Astrocyte of the hippocampus (primary cell): ENCODE results near the gene MEGF6.

Experiments
- DNase-seq: peaks from one replicate; pipeline ENCODE4 v3.0.0; 2011; ENCODE audit warnings: low read depth, low spot score

The MEGF6 gene

DNA sequence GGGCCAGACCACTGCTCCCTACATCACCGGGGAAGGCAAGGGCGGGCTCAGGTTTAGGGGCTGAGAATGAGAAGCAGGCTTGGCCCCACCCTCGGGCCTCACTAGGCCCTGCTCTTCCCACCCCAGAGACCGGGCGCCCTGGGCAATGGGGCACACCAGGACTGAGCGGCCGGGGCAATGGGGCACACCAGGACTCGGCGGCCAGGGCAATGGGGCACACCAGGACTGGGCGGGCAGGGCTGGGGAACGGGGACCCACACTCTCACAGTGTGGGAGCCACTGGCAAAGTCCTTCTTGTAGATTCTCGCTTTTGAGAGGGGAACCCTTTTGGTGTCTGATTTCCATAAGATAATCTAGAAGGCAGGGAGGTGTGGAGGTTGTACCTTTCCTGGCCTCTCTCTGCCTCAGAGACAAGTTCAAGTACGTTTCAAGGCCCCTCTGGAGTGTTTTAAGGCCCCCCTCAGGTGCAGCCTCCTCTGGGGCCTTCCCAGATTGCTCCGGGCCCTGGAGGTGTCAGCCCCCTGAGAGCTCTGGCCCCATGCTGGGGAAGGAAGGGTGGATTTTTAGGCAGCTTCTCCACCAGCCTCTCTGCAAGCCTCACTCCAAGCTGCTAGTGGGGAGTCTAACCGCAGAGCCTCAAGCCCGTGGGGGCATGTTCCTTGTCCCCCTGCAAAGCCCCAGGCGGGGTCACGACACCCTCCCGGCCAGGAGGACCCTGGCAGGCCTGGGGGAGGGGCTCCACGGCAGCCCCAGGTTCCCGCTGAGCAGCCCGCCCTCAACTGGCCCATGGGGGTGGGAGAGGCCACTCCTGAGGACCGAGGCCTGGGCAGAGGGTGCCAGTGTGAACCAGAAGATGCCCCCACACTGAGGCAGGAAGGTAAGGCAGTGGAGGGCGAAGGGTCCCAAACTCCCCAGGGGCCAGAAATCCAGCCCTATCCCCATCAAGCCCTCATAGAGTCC lies 90.6 kb downstream of the MEGF6 start:
- no peak for DNase-seq

DNA sequence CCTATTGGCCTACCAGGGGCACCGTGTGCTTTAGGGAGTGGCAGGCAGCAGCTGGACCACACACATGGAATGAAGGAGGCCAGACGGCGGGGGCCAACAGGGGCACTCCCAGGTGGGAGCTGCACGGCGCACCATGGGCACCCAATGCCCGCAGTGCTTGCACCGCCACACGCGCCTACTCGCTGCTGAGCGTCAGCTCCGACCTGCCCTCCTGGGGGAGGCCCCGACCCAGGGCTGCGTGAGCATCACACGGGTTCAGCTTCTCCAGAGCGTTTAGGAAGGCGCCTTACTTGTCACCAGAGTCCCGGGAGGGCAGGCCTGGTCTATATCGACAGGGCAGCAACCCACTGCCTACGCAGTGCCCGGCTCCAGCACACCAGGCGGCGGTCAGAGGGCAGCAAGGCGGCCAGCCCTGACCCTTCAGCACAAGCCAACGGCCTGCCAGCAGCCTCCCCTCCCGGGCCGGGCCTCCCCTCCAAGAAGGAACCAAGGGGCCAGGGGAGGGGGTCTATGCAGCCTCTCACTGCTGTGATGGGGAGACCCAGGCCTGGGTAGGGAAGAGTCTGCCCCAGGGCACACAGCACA lies 91.9 kb downstream of the MEGF6 start:
- DNase-seq: no peak

DNA sequence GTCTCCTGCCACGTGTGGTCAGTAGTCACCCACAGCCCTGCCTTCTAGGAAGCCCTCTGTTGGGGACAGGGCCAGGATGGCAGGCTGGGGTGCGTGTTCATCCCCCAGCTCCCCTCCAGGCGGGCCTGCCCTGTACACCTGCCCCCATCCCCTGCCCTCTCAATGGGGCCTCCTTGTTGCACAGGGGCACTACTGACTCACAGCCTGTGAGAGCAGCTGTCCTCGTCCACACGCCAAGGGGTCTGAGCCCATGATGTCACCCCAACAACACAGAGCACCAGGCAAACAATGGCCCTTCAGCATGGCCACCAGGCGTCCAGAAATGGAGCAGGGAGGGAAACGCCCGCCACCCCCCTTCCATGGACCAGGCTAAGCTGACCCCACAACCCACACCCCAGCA lies 92.6 kb downstream of the MEGF6 start:
- DNase-seq: no peak

DNA sequence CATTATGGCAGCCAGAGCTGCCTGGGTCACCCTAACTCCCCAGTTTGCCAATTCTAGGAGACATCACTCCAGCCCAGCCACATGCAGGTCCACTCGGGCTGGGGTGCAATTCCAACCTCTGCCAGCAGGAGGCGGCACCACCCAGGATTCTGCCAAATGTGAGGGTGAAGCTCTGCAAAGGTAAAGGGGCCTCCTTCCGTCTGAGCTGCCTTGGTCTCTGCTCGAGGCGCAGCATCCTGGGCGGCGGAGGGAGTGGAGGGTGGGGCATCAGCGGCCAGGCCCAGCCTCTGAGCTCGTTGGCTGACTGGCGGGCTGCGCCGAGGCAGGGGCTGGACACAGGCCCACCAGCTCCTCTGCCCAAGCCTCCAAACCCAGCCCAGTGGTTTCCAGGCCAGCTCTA lies 93.1 kb downstream of the MEGF6 start:
- no peak for DNase-seq

DNA sequence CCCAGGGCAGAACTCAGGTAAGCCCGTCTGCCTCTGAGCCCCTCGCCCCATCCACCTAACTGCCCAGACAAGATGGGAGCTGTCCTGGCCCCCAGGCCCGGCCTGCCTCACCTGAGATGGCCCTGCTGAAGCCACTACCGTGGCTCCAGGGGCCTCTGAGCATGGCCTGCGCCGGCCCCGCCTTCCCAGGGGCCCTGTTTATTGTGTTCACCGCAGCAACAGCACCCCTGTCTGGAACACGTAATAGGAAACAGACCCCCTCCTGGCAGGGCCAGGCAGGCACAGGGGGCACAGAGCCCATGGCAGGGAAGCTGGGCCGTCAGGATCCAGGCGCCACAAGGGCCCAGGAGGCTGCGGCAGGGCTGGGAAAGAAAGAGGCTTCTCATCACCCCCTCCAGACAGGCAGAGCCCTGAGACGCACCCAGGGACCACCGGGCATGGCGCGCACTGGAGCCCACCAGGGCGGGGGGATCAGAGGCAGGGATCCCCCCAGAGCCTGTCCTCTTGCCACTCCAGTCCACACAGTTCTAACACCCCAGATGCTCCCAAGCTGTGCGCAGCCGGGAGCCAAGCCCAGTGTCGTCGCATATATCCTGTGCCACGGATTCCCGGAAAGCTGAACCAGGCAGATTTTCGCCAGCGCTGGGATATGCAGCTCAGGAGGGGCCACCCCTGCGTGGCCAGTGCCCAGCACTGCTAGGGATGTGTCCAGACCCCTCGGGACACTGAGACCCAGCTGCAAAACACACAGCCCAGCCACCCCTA lies 94.2 kb downstream of the MEGF6 start:
- no peak for DNase-seq

DNA sequence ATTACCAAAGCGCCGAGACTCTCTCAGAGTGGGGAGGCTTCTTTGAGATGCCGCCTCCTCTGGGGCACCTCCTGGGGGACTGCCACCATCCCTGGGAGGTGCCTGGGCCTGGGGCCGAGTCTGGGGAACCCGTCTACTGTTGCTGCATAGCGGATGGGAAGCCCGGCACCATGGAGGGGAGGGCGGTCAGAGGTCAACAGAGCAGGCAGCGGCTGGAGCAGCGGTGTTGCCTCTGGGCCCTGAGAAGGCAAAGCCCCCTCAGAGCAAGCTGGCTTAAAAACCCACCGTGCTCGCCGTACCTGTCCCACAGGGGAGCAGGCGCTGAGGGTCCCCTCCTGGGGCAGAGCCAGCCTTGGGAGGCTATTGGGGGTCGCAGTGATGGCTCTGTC lies 94.8 kb downstream of the MEGF6 start:
- no peak for DNase-seq

DNA sequence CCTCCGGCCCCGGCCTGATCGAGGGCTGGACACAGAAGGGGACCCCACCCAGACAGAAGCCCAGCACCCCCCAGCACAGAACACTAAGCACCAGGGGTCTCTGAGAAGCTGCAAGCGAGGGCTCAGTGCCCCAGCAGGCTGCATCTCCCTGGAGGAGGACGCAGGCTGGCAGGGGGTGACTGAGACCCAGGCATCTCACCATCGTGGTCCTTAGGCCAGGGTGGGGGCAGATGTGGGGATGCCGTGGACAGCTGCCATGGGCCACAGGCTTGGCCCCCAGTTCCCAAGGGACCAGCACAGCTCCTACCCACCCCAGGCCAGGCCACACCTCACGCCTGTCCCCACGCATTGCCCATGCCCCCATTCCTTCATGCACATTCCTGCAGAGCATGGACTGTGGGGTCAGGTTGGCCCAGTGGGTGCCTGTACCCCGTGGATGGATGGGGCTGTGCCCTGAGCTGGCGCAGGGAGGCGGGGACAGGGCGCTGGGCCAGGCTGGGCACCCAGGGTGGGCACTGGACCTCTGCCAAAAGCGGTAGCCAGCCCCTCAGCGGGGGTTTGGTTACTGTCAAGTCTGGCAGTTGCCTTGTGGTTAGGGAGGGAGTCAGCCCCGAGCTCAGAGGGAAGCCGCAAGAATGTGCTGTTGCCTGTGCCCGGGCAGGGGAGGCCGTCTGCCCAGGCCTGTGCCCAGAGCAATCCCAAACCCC lies 95.4 kb downstream of the MEGF6 start:
- peak; percentile 92 for DNase-seq

DNA sequence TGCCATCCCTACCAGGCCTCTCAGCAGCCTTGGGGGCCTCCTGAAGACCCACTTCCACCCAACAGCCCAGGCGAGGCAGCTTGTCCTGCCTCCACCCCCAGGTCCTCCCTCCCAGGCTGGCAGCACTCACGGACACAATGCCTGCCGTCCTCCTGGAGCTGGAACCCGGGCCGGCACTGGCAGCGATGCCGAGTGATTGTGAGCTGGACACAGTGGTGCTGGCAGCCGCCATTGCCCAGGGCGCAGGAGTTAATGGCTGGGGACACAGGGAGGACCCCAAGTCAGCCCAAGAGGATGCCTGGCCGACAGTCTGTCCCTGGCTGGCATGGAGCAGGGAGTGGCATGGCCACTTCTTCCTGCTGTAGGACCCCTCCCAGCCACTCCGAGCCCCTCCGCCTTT lies 96.0 kb downstream of the MEGF6 start:
- DNase-seq: no peak

DNA sequence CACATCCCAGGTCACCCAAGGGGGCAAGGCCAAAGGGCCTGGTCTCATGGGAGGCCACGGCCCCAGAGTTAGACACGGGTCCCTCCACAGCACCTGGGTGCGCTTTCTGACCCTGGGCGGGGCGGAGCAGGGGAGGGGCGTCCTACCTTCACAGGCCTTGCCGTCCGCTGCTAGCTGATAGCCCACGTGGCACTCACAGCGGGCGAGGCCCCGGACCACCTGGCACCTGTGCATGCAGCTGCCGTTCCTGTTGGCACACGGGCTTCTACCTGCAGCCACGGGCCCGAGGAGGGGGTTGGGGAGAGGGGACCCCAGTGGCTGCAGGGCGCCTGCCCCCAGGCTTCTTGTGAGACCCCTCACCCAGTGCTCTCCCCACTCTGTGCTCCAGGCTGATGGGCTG lies 96.9 kb downstream of the MEGF6 start:
- DNase-seq: no peak

DNA sequence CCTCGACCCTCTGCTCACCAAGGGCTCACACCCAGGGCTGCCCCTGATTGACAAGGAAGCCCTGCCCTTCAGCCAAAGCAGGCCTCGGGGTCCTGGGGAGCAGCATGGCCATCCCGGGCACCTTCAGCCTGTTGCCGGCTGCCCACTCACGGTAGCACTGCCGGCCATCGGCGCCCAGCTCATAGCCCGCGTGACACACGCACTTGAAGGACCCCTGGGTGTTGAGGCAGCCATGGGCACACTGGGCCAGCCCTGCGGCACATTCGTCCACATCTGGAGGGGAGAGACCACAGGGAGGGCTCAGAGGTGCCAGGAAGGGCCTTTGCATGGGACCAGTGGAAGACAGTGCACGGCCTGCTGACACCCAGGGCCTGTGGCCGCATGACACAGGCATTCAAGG lies 99.5 kb downstream of the MEGF6 start:
- DNase-seq: no peak

DNA sequence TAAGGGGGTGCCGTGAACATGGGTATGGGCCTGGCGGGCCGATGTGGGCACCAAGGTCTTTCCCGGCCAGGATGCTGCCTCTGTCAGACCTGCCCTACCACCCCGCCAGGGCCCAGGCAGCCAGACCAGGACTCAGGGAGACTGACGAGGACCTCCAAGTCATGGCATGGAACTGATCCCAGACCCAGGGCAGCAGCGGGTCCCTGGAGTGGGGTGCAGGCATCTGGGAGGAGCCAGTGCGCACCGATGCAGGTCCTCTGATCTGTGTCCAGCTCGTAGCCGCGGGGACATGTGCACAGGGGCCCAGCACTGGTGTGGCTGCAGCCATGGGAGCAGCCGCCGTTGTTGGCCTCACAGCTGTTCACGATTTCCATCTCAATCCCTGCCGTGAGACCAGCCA lies 100.0 kb downstream of the MEGF6 start:
- DNase-seq: no peak

DNA sequence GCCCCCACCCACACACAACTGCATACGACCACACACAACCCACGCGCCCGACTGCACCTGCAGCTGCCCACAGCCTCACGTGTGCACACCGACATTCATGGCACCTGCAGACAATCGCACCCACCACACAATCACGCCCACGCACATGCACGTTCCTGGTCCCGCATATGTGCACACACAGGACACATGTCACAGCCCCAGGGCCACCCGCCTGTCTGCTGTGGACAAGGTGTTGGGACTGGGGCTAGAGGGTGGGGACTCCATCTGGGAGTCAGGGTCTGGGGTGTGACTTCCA lies 100.4 kb downstream of the MEGF6 start:
- no peak for DNase-seq

DNA sequence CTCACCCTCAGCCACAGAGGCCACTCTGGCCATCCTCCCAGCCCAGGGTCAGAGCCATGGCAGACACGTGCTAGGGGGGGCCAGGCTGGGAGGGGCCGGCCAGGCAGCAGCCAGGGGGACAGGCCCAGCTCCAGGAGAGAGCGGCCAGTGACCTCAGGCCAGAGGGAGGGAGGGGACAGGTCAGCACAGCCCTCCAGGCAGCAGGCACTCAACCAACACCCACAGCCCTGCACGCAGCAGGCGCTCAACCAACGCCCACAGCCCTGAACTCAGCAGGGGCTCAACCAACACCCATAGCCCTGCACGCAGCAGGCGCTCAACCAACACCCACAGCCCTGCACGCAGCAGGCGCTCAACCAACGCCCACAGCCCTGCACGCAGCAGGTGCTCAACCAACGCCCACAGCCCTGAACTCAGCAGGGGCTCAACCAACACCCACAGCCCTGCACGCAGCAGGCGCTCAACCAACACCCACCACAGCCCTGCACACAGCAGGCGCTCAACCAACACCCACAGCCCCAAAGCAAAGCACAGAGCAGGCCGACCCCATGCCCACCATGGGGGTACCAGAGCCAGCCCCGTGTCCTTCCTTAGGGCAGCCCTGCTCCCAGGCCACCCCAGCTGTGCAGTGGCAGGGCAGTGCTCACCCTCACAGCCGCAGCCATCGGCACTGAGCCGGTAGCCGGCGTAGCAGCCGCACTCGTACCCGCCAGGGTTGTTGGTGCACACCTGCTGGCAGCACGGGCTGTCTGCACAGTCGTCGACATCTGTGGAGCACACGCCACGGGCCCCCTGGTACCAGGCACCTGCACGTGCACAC lies 101.0 kb downstream of the MEGF6 start:
- DNase-seq: no peak

DNA sequence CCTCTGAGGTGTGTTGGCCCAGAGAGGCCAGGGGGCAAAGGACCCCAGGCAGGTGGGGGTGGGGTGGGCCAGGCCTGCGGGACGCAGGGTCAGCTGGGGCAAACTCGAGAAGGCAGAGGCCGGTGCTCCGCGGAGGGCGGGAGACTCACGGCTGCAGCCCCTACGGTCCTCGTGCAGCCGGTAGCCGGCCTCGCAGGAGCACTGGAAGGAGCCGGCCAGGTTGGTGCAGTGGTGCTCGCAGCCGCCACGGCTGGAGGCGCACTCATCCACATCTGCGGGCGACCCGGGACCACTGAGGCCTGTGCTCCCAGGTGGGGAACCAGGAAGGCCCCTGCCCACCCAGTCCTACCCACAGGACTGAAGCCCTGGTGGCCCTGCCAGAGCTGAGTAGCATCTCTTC lies 101.6 kb downstream of the MEGF6 start:
- DNase-seq: no peak

DNA sequence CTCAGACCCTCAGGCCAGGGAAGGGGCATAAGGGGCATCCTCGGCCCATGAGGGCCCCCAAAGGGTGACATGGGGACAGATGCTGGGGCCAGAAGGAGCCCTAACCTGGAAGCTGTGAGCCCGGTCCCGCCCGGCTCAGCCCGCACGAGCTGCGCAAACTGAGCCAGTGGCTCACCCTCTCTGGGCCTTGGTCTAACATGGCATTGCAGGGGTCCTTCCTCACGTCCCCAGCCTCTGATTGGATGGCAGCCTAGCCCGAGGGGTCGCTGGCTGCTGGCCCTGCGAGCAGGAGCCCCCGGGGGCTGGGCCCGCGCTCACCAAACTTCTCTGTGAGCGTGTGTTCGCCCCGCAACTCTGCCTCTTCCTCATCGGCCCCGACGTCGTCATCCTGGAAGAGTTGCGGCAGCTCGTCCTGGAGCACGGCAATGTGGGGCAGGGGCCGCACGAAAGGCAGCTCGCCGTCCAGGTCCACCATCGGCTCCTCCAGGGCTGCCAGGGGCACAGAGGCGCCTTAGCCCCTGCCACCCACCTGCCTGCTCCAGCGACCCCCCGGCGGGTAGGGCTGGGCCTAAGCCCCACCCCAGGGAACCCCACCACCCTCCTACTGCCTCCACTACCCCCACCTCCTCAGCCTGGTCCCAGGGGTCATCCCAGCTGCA lies 102.4 kb downstream of the MEGF6 start:
- no peak for DNase-seq

DNA sequence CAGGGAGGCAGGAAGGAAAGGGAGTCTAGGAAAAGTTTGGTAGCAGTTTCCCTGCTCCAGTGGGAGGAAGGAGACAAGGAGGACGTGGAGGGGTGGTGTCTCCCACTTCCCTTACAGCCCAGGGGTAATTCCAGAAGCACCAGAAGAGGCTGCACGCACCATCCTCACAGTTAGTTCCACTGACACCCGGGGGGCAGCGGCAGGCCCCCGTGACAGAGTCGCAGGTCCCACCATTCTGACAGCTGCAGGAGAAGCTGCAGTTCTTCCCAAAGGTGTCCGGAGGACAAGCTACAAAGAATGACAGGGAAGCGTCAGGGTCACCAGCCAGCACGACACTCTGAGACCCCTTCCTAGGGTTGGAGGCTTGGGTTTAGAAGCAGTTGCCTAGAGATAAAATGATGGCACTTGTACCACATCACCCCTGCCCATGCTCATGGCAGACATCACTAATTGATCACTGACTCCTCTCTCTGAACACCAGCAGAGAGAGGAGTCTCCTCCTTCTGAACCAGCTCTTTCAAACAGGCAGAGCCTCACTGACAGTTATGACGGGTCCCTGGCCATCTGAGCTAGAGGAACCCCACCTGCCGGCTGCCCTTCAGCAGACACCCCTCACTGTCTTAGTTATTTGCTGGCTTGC lies 103.6 kb downstream of the MEGF6 start:
- DNase-seq: no peak

DNA sequence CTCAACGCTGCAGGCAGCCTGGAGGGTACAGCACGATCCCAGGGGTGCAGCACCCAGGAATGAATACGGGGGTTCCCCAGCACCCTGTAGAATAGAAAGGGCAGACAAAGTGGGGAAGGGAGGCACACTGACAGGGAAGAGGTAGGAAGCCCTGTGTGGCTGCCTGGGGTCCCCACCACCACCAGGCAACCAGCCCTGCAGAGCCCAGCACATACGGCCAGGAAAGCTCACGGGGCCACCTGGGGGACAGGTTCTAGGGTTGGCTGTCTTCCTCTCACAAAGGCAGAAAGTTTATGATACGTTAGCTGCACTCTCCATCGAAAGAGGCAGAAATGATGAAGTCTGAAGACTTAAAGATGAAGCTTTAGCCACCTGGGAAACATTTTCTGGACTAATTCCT lies 104.4 kb downstream of the MEGF6 start:
- DNase-seq: no peak

DNA sequence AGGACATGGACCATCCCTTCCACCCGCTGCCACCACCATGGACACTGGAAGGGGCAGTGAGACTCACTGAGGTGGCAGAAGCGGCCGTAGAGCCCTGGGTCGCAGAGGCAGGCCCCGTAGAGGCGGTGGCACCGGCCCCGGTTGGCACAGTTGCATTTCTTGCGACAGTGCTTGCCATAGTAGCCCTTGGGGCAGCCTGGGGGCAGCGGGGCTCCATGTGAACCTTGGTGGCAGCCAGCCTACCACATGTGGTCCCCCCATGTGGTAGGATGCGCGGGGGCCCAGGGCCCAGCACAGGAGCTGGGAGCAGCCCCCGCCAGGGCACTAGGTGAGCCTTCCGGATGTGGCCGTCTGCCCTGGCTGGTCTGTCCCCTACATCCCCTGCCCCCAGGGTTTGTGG lies 105.3 kb downstream of the MEGF6 start:
- no peak for DNase-seq

DNA sequence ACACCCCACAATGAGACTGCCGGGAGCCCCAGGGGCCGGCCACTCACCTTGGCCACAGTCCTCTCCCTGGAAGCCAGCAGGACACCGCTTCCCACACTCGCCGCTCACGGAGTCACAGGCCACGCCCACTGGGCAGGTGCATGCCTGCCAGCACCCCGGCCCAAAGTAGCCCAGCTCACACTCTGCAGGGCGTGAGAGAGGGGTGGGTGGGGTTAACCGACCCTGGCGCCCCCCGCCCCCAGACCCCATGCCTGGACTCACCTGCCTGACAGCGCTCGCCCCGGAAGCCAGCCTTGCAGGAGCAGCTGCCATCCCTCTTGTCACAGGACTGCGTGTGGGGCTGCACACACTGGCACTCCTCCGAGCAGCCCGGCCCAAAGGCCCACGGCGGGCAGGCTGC lies 106.1 kb downstream of the MEGF6 start:
- no peak for DNase-seq

DNA sequence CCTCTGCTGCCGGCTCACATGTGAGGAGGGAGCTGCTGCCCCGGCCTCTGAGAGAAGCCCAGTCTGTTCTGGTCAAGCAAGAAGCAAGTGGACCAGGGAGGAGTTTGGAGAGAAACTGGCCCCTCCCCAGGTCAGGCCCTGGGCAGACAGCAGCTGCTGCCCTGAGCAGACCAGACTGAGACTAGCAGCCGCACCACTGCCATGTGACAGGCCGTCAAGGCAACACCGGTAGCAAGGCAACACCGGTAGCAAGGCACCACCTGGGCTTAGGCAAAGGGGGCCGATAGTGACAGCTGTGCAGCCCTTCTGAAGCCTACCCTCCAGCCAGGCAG lies 106.5 kb downstream of the MEGF6 start:
- no peak for DNase-seq
